DMS53 treated with DMSO at 0.1 percent for 48 hours (cell line): ENCODE measurements around the gene ACTR2.
"Not testable (repeated sequence)": the region's sequence is repeated elsewhere in the genome, so short reads cannot be mapped to it uniquely, and the experiment has no call there.

Source experiments
- DNase-seq: peaks from one replicate; lab custom pipeline; 2025; ENCODE audit not compliant: unreplicated experiment; lab: John Stamatoyannopoulos, UW

Gene ACTR2

DNA sequence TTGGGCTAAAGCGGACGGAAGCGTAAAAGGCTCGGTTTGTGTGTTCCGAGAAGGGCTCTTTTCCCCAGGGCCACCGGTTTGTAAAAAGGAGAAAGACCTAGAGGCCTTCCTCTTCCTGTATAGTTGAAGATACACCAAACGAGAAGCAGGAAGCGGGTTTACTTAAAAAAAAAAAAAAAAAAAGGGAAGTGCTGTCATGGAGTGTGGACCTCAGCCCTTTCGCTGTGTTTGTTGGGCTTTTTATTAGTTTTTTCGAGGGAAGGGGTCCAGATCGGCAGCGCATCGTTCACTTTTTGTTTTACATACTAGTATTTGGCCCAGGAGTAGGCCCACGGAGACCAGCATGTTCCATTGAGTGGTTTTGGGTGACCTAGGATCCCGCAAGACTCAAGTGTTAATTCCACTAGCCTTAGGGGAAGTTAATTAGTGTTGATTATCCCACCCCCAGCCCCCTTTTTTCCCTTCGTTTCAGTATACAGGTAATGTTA is 676 bp downstream of the ACTR2 start:
- DNase-seq, result peak; percentile 55

- DNase-seq, result no peak
These were observed 3.5 kb downstream of the ACTR2 start for GRCh38 chr2:65231121-65231520.

DNA sequence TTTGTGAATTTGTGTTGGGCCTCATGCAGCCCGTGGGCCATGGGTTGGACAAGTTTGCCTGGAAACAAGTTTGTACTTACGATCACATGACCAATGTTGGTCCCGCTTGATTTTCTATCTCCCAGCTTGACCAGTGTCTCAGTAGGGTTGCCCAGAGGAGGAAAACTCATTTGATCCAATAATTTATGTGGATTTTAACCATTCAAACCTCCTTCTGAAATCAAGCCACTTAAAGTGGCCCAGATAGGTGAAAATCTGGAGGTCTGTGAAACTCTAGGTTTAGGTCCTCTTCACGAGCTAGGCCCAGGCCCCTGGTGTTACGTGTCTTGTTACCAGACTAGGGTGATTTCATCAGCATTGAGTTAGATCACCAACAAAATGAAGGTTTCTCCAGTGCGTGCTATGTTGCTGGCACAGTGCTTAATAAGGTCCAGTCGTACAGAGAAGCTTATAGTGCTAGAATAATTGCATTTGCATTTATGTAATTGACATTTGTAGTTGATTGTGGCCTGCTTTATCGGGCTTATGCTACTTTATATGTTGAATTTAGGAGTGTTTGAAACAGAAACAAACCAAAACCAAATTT is 4.4 kb downstream of the ACTR2 start:
- no peak for DNase-seq

DNA sequence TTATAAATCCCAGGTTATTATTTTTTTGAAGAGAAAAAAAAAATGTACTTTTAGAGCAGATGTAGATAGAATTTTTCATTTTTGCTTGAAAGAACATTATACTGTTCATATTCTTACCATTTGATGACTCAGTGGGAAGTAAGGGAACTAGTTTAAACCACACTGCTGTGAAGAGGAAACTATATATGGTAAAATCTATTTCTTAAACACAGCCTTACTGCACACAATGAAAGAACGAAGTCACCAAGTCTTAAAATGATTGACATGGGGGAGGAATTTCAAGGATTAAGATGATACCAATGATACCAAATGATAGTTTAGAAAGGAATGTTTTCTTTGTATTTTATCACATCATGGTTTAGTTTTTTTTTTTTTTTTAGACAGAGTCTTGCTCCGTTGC is 5.0 kb downstream of the ACTR2 start:
- DNase-seq, result no peak

- no peak for DNase-seq
These were observed 13.0 kb downstream of the ACTR2 start for GRCh38 chr2:65240657-65241056.

DNA sequence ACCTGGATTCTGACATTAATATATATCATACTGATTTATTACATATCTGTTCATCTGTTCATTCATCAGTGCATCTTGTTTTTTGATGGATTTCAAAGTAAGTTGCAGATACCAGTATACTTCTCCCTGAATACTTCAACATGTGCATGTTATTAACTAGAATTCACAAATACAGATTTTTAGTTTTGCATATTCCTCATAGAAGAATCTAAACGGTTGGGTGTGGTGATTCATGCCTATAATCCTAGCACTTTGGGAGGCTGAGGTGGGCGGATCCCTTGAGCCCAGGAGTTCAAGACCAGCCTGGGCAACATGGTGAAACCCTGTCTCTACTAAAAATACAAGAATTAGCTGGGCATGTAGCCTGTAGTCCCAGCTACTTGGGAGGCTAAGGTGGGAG is 16.8 kb downstream of the ACTR2 start:
- DNase-seq, result not testable (repeated sequence)

DNA sequence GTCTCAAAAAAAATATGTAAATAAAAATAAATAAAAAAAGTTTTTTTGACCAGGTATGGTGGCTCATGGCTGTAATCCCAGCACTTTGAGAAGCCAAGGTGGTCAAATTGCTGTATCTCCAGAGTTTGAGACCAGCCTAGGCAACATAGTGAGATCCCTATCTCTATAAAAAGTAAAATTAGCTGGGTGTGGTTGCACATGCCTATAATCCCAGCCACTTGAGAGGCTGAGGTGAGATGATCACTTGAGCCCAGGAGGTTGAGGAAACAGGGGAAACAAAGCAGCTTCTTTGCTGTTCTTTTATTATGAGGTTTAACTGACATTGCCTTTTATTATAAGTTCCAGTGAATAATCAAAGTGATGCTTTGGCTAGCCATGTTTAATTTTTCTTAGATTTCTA is 25.0 kb downstream of the ACTR2 start:
- no peak for DNase-seq

- DNase-seq, result no peak
These were observed 27.7 kb downstream of the ACTR2 start for GRCh38 chr2:65255356-65255755.

DNA sequence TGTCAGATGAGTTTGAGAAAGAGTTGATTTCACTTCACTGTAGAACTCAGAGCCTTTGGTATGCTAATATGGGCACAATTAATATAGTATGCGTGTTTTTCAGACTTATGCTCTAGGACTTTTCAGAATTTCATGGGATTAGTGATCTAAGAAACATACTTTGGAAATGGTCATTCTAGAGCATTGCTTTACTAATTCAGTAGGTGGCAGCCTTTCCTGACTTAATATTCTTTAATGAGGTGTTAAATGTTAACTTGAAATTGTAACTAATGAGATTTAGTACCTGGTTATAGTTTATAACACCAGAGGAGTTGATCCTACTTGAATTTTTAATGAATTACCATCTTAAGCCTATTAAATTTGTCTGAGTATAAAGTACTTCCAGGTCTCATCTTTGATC is 28.4 kb downstream of the ACTR2 start:
- no peak for DNase-seq

DNA sequence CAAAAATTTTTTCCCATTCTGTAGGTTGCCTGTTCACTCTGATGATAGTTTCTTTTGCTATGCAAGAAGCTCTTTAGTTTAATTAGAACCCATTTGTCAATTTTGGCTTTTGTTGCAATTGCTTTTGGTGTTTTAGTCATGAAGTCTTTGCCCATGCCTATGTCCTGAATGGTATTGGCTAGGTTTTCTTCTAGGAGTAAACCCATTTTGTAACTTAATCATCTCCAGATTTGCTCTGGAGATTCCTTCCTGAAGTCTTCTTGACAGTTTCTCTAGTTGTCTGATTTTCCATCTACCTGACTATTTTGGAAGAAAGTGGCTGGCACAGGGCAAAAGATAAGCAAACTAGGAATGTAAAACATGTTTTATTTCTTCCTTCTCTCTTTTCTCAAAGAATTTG is 30.2 kb downstream of the ACTR2 start:
- DNase-seq, result not testable (repeated sequence)

DNA sequence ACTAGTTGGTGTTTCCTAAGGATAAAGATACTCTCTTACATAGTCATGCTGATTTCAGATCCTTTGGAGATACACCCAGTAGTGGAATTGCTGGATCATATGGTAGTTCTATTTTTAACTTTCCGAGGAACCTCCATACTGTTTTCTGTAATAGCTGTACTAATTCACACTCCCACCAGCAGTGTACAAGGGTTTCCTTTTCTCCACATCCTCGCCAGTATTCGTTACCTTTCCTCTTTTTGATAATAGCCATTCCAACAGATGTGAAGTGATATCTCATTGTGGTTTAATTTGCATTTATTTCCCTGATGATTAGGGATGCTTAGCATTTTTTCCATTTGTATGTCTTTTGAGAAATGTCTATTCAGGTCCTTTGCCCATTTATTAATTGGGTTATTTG is 34.0 kb downstream of the ACTR2 start:
- DNase-seq, result no peak

DNA sequence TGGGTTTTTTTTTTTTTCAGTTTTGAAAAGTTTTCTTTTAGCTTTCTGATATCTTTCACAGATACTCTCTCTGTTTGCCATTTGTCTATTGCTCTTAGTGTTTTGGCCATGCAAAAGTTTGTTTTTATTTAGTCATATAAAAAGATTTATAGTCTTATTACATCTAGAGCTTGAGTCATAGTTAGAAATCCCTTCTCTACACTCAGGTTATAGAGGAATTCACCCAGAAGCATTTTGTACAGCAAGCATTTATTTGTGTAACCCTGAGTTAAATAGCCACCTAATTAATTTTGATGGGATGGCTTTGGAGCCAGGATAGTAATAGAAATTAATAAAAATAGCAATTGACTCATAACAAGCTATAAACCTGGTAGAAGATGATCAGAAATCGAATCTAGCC is 35.6 kb downstream of the ACTR2 start:
- DNase-seq, result no peak

- DNase-seq, result no peak
These were observed 36.4 kb downstream of the ACTR2 start for GRCh38 chr2:65263986-65264385.

DNA sequence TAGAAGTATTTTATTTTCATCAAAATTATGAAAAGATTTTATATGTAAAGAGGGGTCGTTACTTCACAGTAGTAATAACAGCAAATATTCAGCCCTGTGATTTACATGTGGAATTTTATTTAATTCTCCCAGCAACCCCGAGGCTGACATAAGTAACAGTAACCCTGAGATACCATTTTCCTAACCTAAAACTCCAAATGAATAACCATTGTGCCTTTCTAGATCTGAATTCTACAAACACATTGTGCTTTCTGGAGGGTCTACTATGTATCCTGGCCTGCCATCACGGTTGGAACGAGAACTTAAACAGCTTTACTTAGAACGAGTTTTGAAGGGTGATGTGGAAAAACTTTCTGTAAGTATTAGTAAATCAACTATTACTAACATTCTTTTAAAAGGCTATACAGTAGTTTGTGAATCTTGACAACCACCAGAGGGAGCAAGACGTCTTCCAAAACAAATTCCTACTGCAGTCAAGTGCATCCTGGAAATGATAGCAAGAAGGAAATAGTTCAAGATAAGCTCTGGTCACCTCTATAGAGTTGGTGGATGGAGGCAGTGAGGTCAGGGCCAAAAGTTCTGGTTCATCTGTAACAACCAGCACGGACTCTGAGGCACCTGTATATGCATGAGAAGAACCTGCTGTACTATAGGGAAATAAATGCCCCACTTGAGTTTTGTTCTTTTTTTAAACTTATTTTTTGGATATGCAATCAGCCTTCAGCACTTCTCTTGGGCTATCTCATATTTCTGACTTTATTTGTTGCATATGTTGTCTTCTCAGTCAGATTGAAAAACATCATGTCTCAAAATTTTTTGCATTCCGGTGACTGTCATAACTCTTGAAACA is 37.4 kb downstream of the ACTR2 start:
- peak; percentile 71 for DNase-seq

DNA sequence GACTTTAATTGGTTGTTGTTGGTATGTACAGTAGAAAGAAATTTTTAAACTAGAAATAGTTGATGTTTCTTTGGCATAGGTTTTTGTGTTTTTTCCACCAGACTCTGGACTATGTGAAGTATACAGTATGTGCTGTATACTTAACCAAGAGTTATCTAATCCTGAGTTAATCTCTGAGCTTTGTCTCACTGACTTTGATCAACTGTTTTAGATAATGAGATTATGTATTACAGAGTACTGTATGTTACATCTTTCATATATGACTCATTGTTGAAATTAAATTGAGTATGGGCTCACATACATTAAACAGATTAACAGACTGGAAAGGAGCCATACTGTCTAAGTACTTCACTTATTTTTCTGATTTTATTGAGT is 38.0 kb downstream of the ACTR2 start:
- no peak for DNase-seq

GRCh38 chr2:65267008-65267407 is 39.4 kb downstream of the ACTR2 start:
- no peak for DNase-seq

DNA sequence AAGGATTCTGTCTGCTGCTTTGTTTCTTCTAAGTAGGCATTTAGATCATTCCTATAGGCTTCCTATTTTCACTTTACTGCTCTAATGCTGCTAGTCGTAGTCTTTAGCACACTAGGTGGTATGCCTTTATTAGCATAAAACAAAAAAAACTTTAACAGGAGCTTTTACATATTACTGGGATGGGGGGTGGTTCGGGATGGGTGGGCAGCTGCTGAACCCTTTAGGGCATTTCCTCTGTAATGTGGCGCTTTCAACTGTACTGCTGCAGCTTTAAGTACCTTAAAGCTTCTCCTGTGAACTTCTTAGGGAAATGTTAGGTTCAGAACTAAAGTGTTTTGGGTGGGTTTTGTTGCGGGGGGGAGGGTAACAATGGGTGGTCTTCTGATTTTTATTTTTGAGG is 41.3 kb downstream of the ACTR2 start:
- DNase-seq, result no peak

- no peak for DNase-seq
These were observed 45.7 kb downstream of the ACTR2 start for GRCh38 chr2:65273344-65273743.

- no peak for DNase-seq
These were observed 47.7 kb downstream of the ACTR2 start for GRCh38 chr2:65275141-65275915.

DNA sequence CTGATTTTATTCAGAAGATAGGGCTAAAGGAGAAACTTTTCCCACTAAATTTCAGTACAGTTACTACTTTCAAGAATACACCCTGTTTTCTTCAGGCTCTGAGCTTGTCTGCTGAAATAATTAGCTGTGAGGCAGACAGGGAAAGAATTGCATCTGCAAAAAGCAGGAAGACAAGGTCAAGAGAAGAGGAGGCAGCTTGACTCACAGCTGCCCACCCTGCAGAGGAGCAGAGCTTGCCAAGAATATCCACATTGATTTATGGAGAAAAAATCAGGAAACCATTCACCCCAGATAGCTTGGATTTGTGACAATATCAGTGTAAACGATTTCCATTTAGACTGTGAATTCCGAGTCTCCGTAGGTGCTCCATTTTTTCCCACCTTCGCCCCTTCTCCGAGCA is 49.0 kb downstream of the ACTR2 start:
- no peak for DNase-seq

GRCh38 chr2:65277118-65277517 is 49.5 kb downstream of the ACTR2 start:
- no peak for DNase-seq
